AG10803 (cell line): Measurements from ENCODE around the gene FHIT.
"Not testable (repeated sequence)": the region's sequence is repeated elsewhere in the genome, so short reads cannot be mapped to it uniquely, and the experiment has no call there.

Experiments used
- DNase-seq: peaks from one replicate; pipeline ENCODE4 v3.0.0; 2010; ENCODE audit warnings: low read depth
- H3K4me3 ChIP-seq: 2 replicates; pipeline ENCODE4 v1.5.1; 2011; ENCODE audit warnings: mild to moderate bottlenecking, low read length, control low read depth
- CTCF ChIP-seq: conservative IDR thresholded peaks from 2 replicates; pipeline ENCODE4 v1.5.1; 2011; ENCODE audit warnings: mild to moderate bottlenecking, low read length, control low read depth, inconsistent platforms

FHIT gene

GRCh38 chr3:61053781-61054496 is 197.3 kb downstream of the FHIT start:
- TF ChIP-seq CTCF, result no peak
- no peak overlapping the region for H3K4me3 ChIP-seq
- no peak for DNase-seq

- TF ChIP-seq CTCF, result no peak
- DNase-seq, result no peak
- H3K4me3 ChIP-seq, result no peak overlapping the region
These were observed 198.4 kb downstream of the FHIT start for GRCh38 chr3:61052851-61053250.

GRCh38 chr3:61051666-61052065 is 199.6 kb downstream of the FHIT start:
- no peak overlapping the region for H3K4me3 ChIP-seq
- TF ChIP-seq CTCF, result no peak
- no peak for DNase-seq

- H3K4me3 ChIP-seq, DNase-seq: not testable (repeated sequence)
These were observed 206.1 kb downstream of the FHIT start for GRCh38 chr3:61045169-61045568.

GRCh38 chr3:61043156-61043555 is 208.1 kb downstream of the FHIT start:
- no peak overlapping the region for H3K4me3 ChIP-seq
- DNase-seq, result no peak
- TF ChIP-seq CTCF, result no peak

GRCh38 chr3:61040618-61041017 is 210.6 kb downstream of the FHIT start:
- DNase-seq, result no peak
- no peak overlapping the region for H3K4me3 ChIP-seq
- no peak for TF ChIP-seq CTCF

- DNase-seq, result no peak
- H3K4me3 ChIP-seq, result no peak overlapping the region
- no peak for TF ChIP-seq CTCF
These were observed 215.7 kb downstream of the FHIT start for GRCh38 chr3:61035573-61035972.
